GM12878 (cell line): ENCODE measurements around the gene TBKBP1. TPM values are rescaled to one million over a fixed set of nuclear protein-coding genes. Genes with fewer than 3 reads are reported as not detected.

Experiments used
- ATF7 ChIP-seq: fragments of 450-650 bp; IDR thresholded peaks from 2 replicates; pipeline ENCODE4 v1.6.1; 2016; ENCODE audit warnings: low read depth, mild to moderate bottlenecking
- BACH1 ChIP-seq: fragments of 450-650 bp; IDR thresholded peaks from 2 replicates; pipeline ENCODE4 v1.6.1; 2017; ENCODE audit warnings: mild to moderate bottlenecking, borderline replicate concordance
- BHLHE40 ChIP-seq, 2 experiments: fragments of 450-650 bp in 1 of 2; IDR thresholded peaks; 2 replicates each; pipeline ENCODE4 v1.6.1; 2011 to 2017; ENCODE audit warnings: low read depth in 2 of 2, borderline replicate concordance in 1 of 2, improper control_type of control experiment in 1 of 2, low read length in 1 of 2, mild to moderate bottlenecking in 1 of 2
- FOS ChIP-seq: IDR thresholded peaks from 3 replicates; pipeline ENCODE4 v1.6.1; 2011; ENCODE audit warnings: borderline replicate concordance; ENCODE audit not compliant: insufficient read length; ENCODE audit errors: extremely low read depth
- HDAC6 ChIP-seq: fragments of 200-600 bp; sonication (generic); IDR thresholded peaks from one replicate; pipeline ENCODE4 v1.8.0; 2017; ENCODE audit warnings: antibody characterized with exemption; ENCODE audit not compliant: unreplicated experiment
- HDGF ChIP-seq: fragments of 450-650 bp; IDR thresholded peaks from 2 replicates; pipeline ENCODE4 v1.6.1; 2016; ENCODE audit warnings: antibody characterized with exemption
- IKZF2 ChIP-seq, 2 experiments: fragments of 450-650 bp; IDR thresholded peaks; 2 replicates each; pipeline ENCODE4 v1.6.1; 2017; ENCODE audit warnings: mild to moderate bottlenecking in 2 of 2, moderate library complexity in 2 of 2
- LARP7 ChIP-seq: fragments of 450-650 bp; IDR thresholded peaks from 2 replicates; pipeline ENCODE4 v1.6.1; 2017; ENCODE audit warnings: mild to moderate bottlenecking
- MAX ChIP-seq: IDR thresholded peaks from 2 replicates; pipeline ENCODE4 v1.6.1; 2012; ENCODE audit warnings: low read depth, low read length, improper control_type of control experiment
- MLLT1 ChIP-seq: fragments of 450-650 bp; IDR thresholded peaks from 2 replicates; pipeline ENCODE4 v1.6.1; 2016; ENCODE audit warnings: mild to moderate bottlenecking
- MTA2 ChIP-seq: fragments of 450-650 bp; IDR thresholded peaks from 2 replicates; pipeline ENCODE4 v1.6.1; 2016; ENCODE audit warnings: low read depth, mild to moderate bottlenecking, moderate library complexity
- MXI1 ChIP-seq: fragments of 150-350 bp; IDR thresholded peaks from 2 replicates; pipeline ENCODE4 v1.6.1; 2011; ENCODE audit warnings: low read depth, mild to moderate bottlenecking, inconsistent platforms, low read length, improper control_type of control experiment
- MYC ChIP-seq: IDR thresholded peaks from 2 replicates; pipeline ENCODE4 v1.6.1; 2011; ENCODE audit warnings: mild to moderate bottlenecking, low read length, moderate library complexity, inconsistent platforms; ENCODE audit not compliant: insufficient read depth, insufficient replicate concordance, insufficient read length, severe bottlenecking
- NFYA ChIP-seq: IDR thresholded peaks from 2 replicates; pipeline ENCODE4 v1.6.1; 2011; ENCODE audit warnings: low read depth, mild to moderate bottlenecking, low read length, improper control_type of control experiment, borderline replicate concordance
- NKRF ChIP-seq: fragments of 450-650 bp; conservative IDR thresholded peaks from 2 replicates; pipeline ENCODE4 v1.6.1; 2017; ENCODE audit warnings: mild to moderate bottlenecking, moderate library complexity
- RAD51 ChIP-seq: fragments of 450-650 bp; IDR thresholded peaks from 2 replicates; pipeline ENCODE4 v1.6.1; 2016; ENCODE audit warnings: moderate library complexity, mild to moderate bottlenecking, inconsistent platforms
- RELA ChIP-seq: fragments of 450-650 bp; IDR thresholded peaks from 2 replicates; pipeline ENCODE4 v1.8.0; 2014; ENCODE audit warnings: borderline replicate concordance; ENCODE audit not compliant: partially characterized antibody
- RFX5 ChIP-seq: IDR thresholded peaks from 2 replicates; pipeline ENCODE4 v1.6.1; 2011; ENCODE audit warnings: low read depth, low read length, improper control_type of control experiment
- SREBF2 ChIP-seq: IDR thresholded peaks from 2 replicates; pipeline ENCODE4 v1.6.1; 2012; ENCODE audit warnings: mild to moderate bottlenecking, low read length
- USF1 ChIP-seq: IDR thresholded peaks from 2 replicates; pipeline ENCODE4 v1.6.1; 2011; ENCODE audit warnings: borderline replicate concordance, low read depth, mild to moderate bottlenecking, moderate library complexity, mixed read lengths, low read length; ENCODE audit not compliant: insufficient read depth; ENCODE audit errors: extremely low read length
- polyA plus RNA-seq, 11 experiments: library from polyadenylated mRNA; depleted of rRNA in 4 of 11; unstranded in 6 of 11; stranded (reverse) in 5 of 11; fragments of >200 nt; fragmentation: Nextera tagmentation in 4 of 11; fragmentation: Illumina TruSeq in 1 of 11; extraction: Ambion mirVana in 4 of 11; extraction: Trizol in 1 of 11; gene quantifications; 1 replicate in 1 of 11; 2 replicates in 10 of 11; pipeline versions ENCODE4 v1.2.1 to v1.2.3, GENCODE V29; 2011 to 2016; ENCODE audit warnings: inconsistent platforms in 2 of 11, missing spikeins in 2 of 11, low read depth in 1 of 11
- total RNA-seq, 4 experiments: library from RNA; depleted of rRNA in 3 of 4; stranded (reverse); fragments of >200 nt in 3 of 4; fragmentation: Illumina TruSeq in 1 of 4; extraction: Trizol in 1 of 4; gene quantifications; 2 replicates each; pipeline versions ENCODE4 v1.2.1 to v1.2.3, GENCODE V29; 2013 to 2021

The TBKBP1 gene
- total and polyA plus RNA-seq, 10 of the 15 experiments (the other 5 are each of a cell fraction or from before 2014, with no cell fraction given): 0.11 to 2.7 (median 0.74) TPM; not detected in 3

- peak; percentile 66 to 70; a peak in 3 of 4 replicates for TF ChIP-seq IKZF2 (IDR thresholded peaks at IDR 0.05)
- peak; percentile 30; the same call in 1 of the 2 replicates for TF ChIP-seq MLLT1
- no peak for TF ChIP-seq SREBF2
- no peak for TF ChIP-seq RELA
- TF ChIP-seq BACH1: peak; percentile 64; the same call in 1 of the 2 replicates
- TF ChIP-seq MAX: peak; percentile 85
- TF ChIP-seq NKRF: peak; percentile 26; the same call in 1 of the 2 replicates
- peak; percentile 98 for TF ChIP-seq HDGF
- no peak for TF ChIP-seq FOS
- TF ChIP-seq USF1: peak; percentile 83
- TF ChIP-seq ATF7: 0 out of 2 replicates have a peak, but pooled peaks have one; percentile 26
- TF ChIP-seq HDAC6: no peak
- TF ChIP-seq NFYA: no peak
- TF ChIP-seq RAD51: peak; percentile 76
- TF ChIP-seq MXI1: peak; percentile 21; the same call in 1 of the 2 replicates
- 0 out of 2 replicates have a peak, but pooled peaks have one; percentile 34 for TF ChIP-seq LARP7
- TF ChIP-seq MYC: peak; percentile 24
- TF ChIP-seq BHLHE40 (IDR thresholded peaks at IDR 0.05; ENCODE audit: borderline replicate concordance in 1 of 2, low read depth in 2 of 2, low read length in 1 of 2): peak; percentile 96 to 99
- TF ChIP-seq RFX5: no peak
- peak; percentile 50; the same call in 1 of the 2 replicates for TF ChIP-seq MTA2
- TF ChIP-seq, all 136 proteins: peak for 25
These were observed 844 bp downstream of the TBKBP1 start (continued) for GRCh38 chr17:47694581-47695428.
